Muscle of leg (tissue), 9 donors: ENCODE measurements around the gene EREG. TPM values are rescaled to one million over a fixed set of nuclear protein-coding genes. Genes with fewer than 3 reads are reported as not detected.

Experiments used
- polyA plus RNA-seq, 8 donors: library from polyadenylated mRNA; unstranded; fragments of 120-200 nt; gene quantifications; one replicate each; pipeline versions ENCODE4 v1.2.1 to v1.2.3, GENCODE V29; 2013; ENCODE audit warnings: inconsistent platforms in 1 of 8, low replicate concordance in 1 of 8; ENCODE audit not compliant: insufficient read length in 8 of 8, insufficient read depth in 1 of 8
- total RNA-seq: library from RNA; stranded (reverse); fragments of 120-200 nt; gene quantifications from one replicate; pipeline ENCODE4 v1.2.4, GENCODE V29; 2013

EREG gene
- total and polyA plus RNA-seq, 9 donors: under 0.01 to 0.85 (median 0.08) TPM

Other genes starting within 250 kb of the EREG start
- 17.7 TPM for gene MTHFD2L, start 207.0 kb upstream of the EREG start, total RNA-seq
- 10 to 100 TPM; 11.7 to 16.8 (median 13.7) TPM for gene MTHFD2L, start 207.0 kb upstream of the EREG start, polyA plus RNA-seq
- 0.49 TPM for gene EPGN, start 56.7 kb upstream of the EREG start, total RNA-seq
- 1 to 10 TPM in 1 of 8 donors, under 1 TPM in 4, not detected in 3; 0.17 to 2.7 (median 0.25) TPM for gene EPGN, start 56.7 kb upstream of the EREG start, polyA plus RNA-seq
- 0.09 TPM for gene AREG, start 80.0 kb downstream of the EREG start, total RNA-seq
- under 1 TPM in 4 of 8 donors, not detected in 4; 0.10 to 0.40 (median 0.17) TPM for gene AREG, start 80.0 kb downstream of the EREG start, polyA plus RNA-seq